Activated T-helper 1 cell treated with Interleukin-2 at 50 U/mL for 16 hours (primary cell): Measurements from ENCODE around the gene SSUH2.
"Not testable (repeated sequence)": the region's sequence is repeated elsewhere in the genome, so short reads cannot be mapped to it uniquely, and the experiment has no call there.

Source experiments
- DNase-seq: peaks from one replicate; pipeline ENCODE4 v3.0.0-alpha.2; 2020; ENCODE audit warnings: low read depth

SSUH2 gene

GRCh38 chr3:8659242-8659641, 14.6 kb upstream of the SSUH2 start:
- no peak for DNase-seq

GRCh38 chr3:8658306-8659212, 14.0 kb upstream of the SSUH2 start:
- DNase-seq = no peak

- DNase-seq = no peak
Observed at GRCh38 chr3:8657804-8658305, 13.3 kb upstream of the SSUH2 start.

GRCh38 chr3:8656240-8656639, 11.6 kb upstream of the SSUH2 start:
- no peak for DNase-seq

GRCh38 chr3:8655387-8655835, 10.8 kb upstream of the SSUH2 start:
- no peak for DNase-seq

GRCh38 chr3:8654572-8655329, 10.2 kb upstream of the SSUH2 start:
- not testable (repeated sequence) for DNase-seq

- DNase-seq = no peak
Observed at GRCh38 chr3:8653800-8654408, 9.3 kb upstream of the SSUH2 start.

- no peak for DNase-seq
Observed at GRCh38 chr3:8652324-8652987, 7.9 kb upstream of the SSUH2 start.

- no peak for DNase-seq
Observed at GRCh38 chr3:8651418-8652323, 7.1 kb upstream of the SSUH2 start.

GRCh38 chr3:8650583-8651416, 6.2 kb upstream of the SSUH2 start:
- DNase-seq = no peak

GRCh38 chr3:8649757-8650156, 5.2 kb upstream of the SSUH2 start:
- DNase-seq = no peak

- DNase-seq = no peak
Observed at GRCh38 chr3:8648909-8649741, 4.5 kb upstream of the SSUH2 start.

- no peak for DNase-seq
Observed at GRCh38 chr3:8647137-8647985, 2.8 kb upstream of the SSUH2 start.

GRCh38 chr3:8646313-8646938, 1.8 kb upstream of the SSUH2 start:
- DNase-seq = no peak

GRCh38 chr3:8645712-8646111, 1.1 kb upstream of the SSUH2 start:
- no peak for DNase-seq

GRCh38 chr3:8643693-8644365, 769 bp downstream of the SSUH2 start:
- no peak for DNase-seq

- no peak for DNase-seq
Observed at GRCh38 chr3:8642001-8642400, 2.6 kb downstream of the SSUH2 start.
